Nasal cavity respiratory epithelium epithelial cell of viscerocranial mucosa (primary cell): Measurements from ENCODE around the gene MATN1. TPM values are rescaled to one million over a fixed set of nuclear protein-coding genes. Genes with fewer than 3 reads are reported as not detected.

Experiments
- total RNA-seq: library from RNA; depleted of rRNA; stranded (reverse); fragments of >200 nt; gene quantifications from 2 replicates; pipeline ENCODE4 v1.2.3, GENCODE V29; 2014

MATN1 gene
- total RNA-seq = not detected in 2 replicates

GRCh38 chr1:30723331-30723755 is at the start of gene MATN1:
Gene MATN1 (minus strand): TSS chr1:30723585. CDS start chr1:30723551, 34 bp downstream.

GRCh38 chr1:30757352-30758120 is 34.2 kb upstream of the MATN1 start, which contains the start of gene LAPTM5:
Gene LAPTM5 (minus strand): TSS chr1:30757774. CDS start chr1:30757745, 29 bp downstream.

Other genes with a start within 250 kb of the MATN1 start
- gene LAPTM5, start 34.2 kb upstream of the MATN1 start, total RNA-seq = under 0.01 and 0.14 TPM in 2 replicates
- gene SDC3, start 185.2 kb upstream of the MATN1 start, total RNA-seq = 2.7 and 10.7 TPM in 2 replicates